MM.1S (cell line): Measurements from ENCODE around the gene PRSS38.

Experiments
- CTCF ChIP-seq: fragments of 300-600 bp; sonication (generic); IDR thresholded peaks from 2 replicates; pipeline ENCODE4 v1.5.1; 2016; ENCODE audit warnings: antibody characterized with exemption, low read length, mixed read lengths
- EZH2 ChIP-seq: fragments of 300-600 bp; sonication (generic); optimal IDR thresholded peaks from 2 replicates; pipeline ENCODE3; 2017; ENCODE audit warnings: low read depth, mild to moderate bottlenecking, antibody characterized with exemption, low read length, mixed read lengths
- EZH2phosphoT487 ChIP-seq: fragments of 300-600 bp; sonication (generic); IDR thresholded peaks from 2 replicates; pipeline ENCODE4 v1.6.1; 2018; ENCODE audit warnings: antibody characterized with exemption, low read length

GRCh38 chr1:227796359-227796915, 19.0 kb upstream of the PRSS38 start:
- no peak for TF ChIP-seq CTCF
- no peak for TF ChIP-seq EZH2
- TF ChIP-seq EZH2phosphoT487: no peak
